HEK293 (cell line): Measurements from ENCODE around the gene MALAT1.

Experiments used
- CTCF ChIA-PET: fragments of 350-600 bp; formaldehyde crosslinking; extraction: SDS; loops from one replicate; lab custom pipeline; 2021; ENCODE audit warnings: antibody characterized with exemption; lab: Yijun Ruan, JAX
- POLR2A ChIA-PET: fragments of 300-600 bp; formaldehyde crosslinking; extraction: SDS; loops from one replicate; lab custom pipeline; 2020; ENCODE audit warnings: antibody characterized with exemption, inconsistent platforms; lab: Yijun Ruan, JAX
- H3K27ac ChIP-seq: fragments of 200-500 bp; sonication (Bioruptor generic); 2 replicates; pipeline ENCODE4 v1.5.1; 2014; ENCODE audit warnings: low read depth, low read length, control low read depth, inconsistent platforms; ENCODE audit errors: extremely low read depth
- H3K36me3 ChIP-seq, 2 experiments: fragments of 200-500 bp in 1 of 2; sonication (Bioruptor generic) in 1 of 2; 1 replicate in 1 of 2; 2 replicates in 1 of 2; pipeline ENCODE4 v1.5.1; 2014 to 2017; ENCODE audit warnings: inconsistent platforms in 2 of 2, low read length in 2 of 2; ENCODE audit not compliant: control insufficient read depth in 2 of 2, insufficient read depth in 1 of 2
- H3K4me1 ChIP-seq: fragments of 200-500 bp; sonication (Bioruptor generic); 2 replicates; pipeline ENCODE4 v1.5.1; 2014; ENCODE audit warnings: mild to moderate bottlenecking, low read length, inconsistent platforms; ENCODE audit not compliant: control insufficient read depth, insufficient read depth
- H3K4me3 ChIP-seq: 2 replicates; pipeline ENCODE4 v1.5.1; 2011; ENCODE audit warnings: low read depth, mild to moderate bottlenecking, control low read depth, low read length, moderate library complexity
- H3K9me3 ChIP-seq: fragments of 200-500 bp; sonication (Bioruptor generic); 2 replicates; pipeline ENCODE4 v1.5.1; 2014; ENCODE audit warnings: low read depth, low read length, inconsistent platforms; ENCODE audit not compliant: control insufficient read depth, insufficient read depth
- BCL11B ChIP-seq: fragments of 450-650 bp; formaldehyde crosslinking; IDR thresholded peaks from 2 replicates; pipeline ENCODE4 v1.5.1; 2016; ENCODE audit warnings: low read depth, missing biosample characterization, missing genetic modification characterization
- GLI2 ChIP-seq: fragments of 450-650 bp; formaldehyde crosslinking; IDR thresholded peaks from 2 replicates; pipeline ENCODE4; 2017; ENCODE audit warnings: missing biosample characterization, missing genetic modification characterization, low read depth, borderline replicate concordance
- GLI4 ChIP-seq: fragments of 450-650 bp; formaldehyde crosslinking; IDR thresholded peaks from 2 replicates; pipeline ENCODE4 v1.5.1; 2016; ENCODE audit warnings: missing biosample characterization, missing genetic modification characterization
- HOXD13 ChIP-seq: sonication (generic); formaldehyde crosslinking; IDR thresholded peaks from 2 replicates; pipeline ENCODE4 v1.8.0; 2022; ENCODE audit warnings: missing genetic modification reagents, borderline replicate concordance
- OVOL3 ChIP-seq: fragments of 450-650 bp; formaldehyde crosslinking; IDR thresholded peaks from 2 replicates; pipeline ENCODE4 v1.5.1; 2016; ENCODE audit warnings: missing biosample characterization, missing genetic modification characterization
- ZBTB17 ChIP-seq: fragments of 450-650 bp; formaldehyde crosslinking; IDR thresholded peaks from 2 replicates; pipeline ENCODE4 v1.5.1; 2016; ENCODE audit warnings: missing biosample characterization, missing genetic modification characterization
- ZBTB48 ChIP-seq: fragments of 450-650 bp; formaldehyde crosslinking; IDR thresholded peaks from 2 replicates; pipeline ENCODE4 v1.5.1; 2016; ENCODE audit warnings: missing biosample characterization, missing genetic modification characterization
- ZNF112 ChIP-seq: fragments of 450-650 bp; formaldehyde crosslinking; IDR thresholded peaks from 2 replicates; pipeline ENCODE4 v1.5.0; 2017; ENCODE audit warnings: missing biosample characterization, missing genetic modification characterization
- ZNF174 ChIP-seq: fragments of 450-650 bp; formaldehyde crosslinking; IDR thresholded peaks from 2 replicates; pipeline ENCODE4 v1.5.0; 2017; ENCODE audit warnings: missing biosample characterization, mild to moderate bottlenecking, missing genetic modification characterization
- ZNF335 ChIP-seq: fragments of 450-650 bp; formaldehyde crosslinking; conservative IDR thresholded peaks from 2 replicates; pipeline ENCODE4 v1.5.1; 2016; ENCODE audit warnings: missing biosample characterization, missing genetic modification characterization
- ZNF555 ChIP-seq: fragments of 450-650 bp; formaldehyde crosslinking; conservative IDR thresholded peaks from 2 replicates; pipeline ENCODE4 v1.5.1; 2017; ENCODE audit warnings: missing biosample characterization, mild to moderate bottlenecking, missing genetic modification characterization, inconsistent platforms
- ZNF600 ChIP-seq: fragments of 450-650 bp; formaldehyde crosslinking; IDR thresholded peaks from 2 replicates; pipeline ENCODE4 v1.5.1; 2016; ENCODE audit warnings: missing biosample characterization, missing genetic modification characterization
- ZNF629 ChIP-seq: fragments of 450-650 bp; formaldehyde crosslinking; IDR thresholded peaks from 2 replicates; pipeline ENCODE4 v1.5.1; 2017; ENCODE audit warnings: missing biosample characterization, missing genetic modification characterization
- ZNF660 ChIP-seq: fragments of 450-650 bp; IDR thresholded peaks from 2 replicates; pipeline ENCODE4 v1.5.1; 2018; ENCODE audit warnings: missing biosample characterization, mild to moderate bottlenecking, missing genetic modification characterization
- ZNF76 ChIP-seq: fragments of 450-650 bp; formaldehyde crosslinking; IDR thresholded peaks from 2 replicates; pipeline ENCODE4; 2016; ENCODE audit warnings: low read depth, missing biosample characterization, missing genetic modification characterization, borderline replicate concordance
- ZNF776 ChIP-seq: fragments of 450-650 bp; formaldehyde crosslinking; IDR thresholded peaks from 2 replicates; pipeline ENCODE4 v1.5.0; 2017; ENCODE audit warnings: missing biosample characterization, missing genetic modification characterization, borderline replicate concordance
- ZNF785 ChIP-seq: fragments of 450-650 bp; formaldehyde crosslinking; IDR thresholded peaks from 2 replicates; pipeline ENCODE4 v1.5.1; 2016; ENCODE audit warnings: missing biosample characterization, missing genetic modification characterization
- ZNF843 ChIP-seq: fragments of 450-650 bp; formaldehyde crosslinking; IDR thresholded peaks from 2 replicates; pipeline ENCODE4 v1.5.1; 2016; ENCODE audit warnings: missing biosample characterization, missing genetic modification characterization
- TF ChIP-seq, protein P1 (sequence below): fragments of 450-650 bp; formaldehyde crosslinking; IDR thresholded peaks from 2 replicates; pipeline ENCODE4 v1.5.1; 2016; ENCODE audit warnings: missing biosample characterization, missing genetic modification characterization
- TF ChIP-seq, protein P2 (sequence below): fragments of 450-650 bp; formaldehyde crosslinking; IDR thresholded peaks from 2 replicates; pipeline ENCODE4 v1.5.1; 2017; ENCODE audit warnings: missing biosample characterization, missing genetic modification characterization
- TF ChIP-seq, protein P3 (sequence below): fragments of 450-650 bp; formaldehyde crosslinking; IDR thresholded peaks from 2 replicates; pipeline ENCODE4 v1.5.1; 2016; ENCODE audit warnings: missing biosample characterization, missing genetic modification characterization, low read depth
- TF ChIP-seq, protein P4 (sequence below): IDR thresholded peaks from 2 replicates; pipeline ENCODE4 v1.6.1; 2011; ENCODE audit warnings: mild to moderate bottlenecking, low read depth, low read length, borderline replicate concordance
- TF ChIP-seq, protein P5 (sequence below): fragments of 450-650 bp; formaldehyde crosslinking; IDR thresholded peaks from 2 replicates; pipeline ENCODE4 v1.5.1; 2016; ENCODE audit warnings: missing biosample characterization, missing genetic modification characterization

Gene MALAT1

DNA sequence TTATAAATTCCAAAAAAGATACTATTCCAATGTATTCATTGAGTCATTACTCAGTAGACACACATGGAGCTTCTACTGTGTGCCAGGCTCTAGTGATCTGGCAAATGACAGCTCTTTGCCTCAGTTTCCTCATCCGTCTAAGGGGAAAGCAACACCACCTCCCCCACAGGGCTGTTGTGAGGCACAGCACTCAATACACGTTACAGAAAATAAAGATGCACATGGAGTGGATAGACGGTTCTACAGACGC, 6.5 kb upstream of the MALAT1 start:
- H3K27ac ChIP-seq, result peak overlapping the region; percentile 62
- TF ChIP-seq ZNF660 (tag by site-specific recombination) (no peak), ZBTB48 (tag by site-specific recombination) (no peak), OVOL3 (no peak), ZNF112 (tag by site-specific recombination) (no peak), ZNF785 (tag by site-specific recombination) (no peak), GLI4 (tag by site-specific recombination) (no peak), HOXD13 (CRISPR knock-in tag) (no peak), BCL11B (tag by site-specific recombination) (no peak), ZNF843 (tag by site-specific recombination) (no peak), ZNF555 (tag by site-specific recombination) (no peak)
- TF ChIP-seq, protein P1, sequence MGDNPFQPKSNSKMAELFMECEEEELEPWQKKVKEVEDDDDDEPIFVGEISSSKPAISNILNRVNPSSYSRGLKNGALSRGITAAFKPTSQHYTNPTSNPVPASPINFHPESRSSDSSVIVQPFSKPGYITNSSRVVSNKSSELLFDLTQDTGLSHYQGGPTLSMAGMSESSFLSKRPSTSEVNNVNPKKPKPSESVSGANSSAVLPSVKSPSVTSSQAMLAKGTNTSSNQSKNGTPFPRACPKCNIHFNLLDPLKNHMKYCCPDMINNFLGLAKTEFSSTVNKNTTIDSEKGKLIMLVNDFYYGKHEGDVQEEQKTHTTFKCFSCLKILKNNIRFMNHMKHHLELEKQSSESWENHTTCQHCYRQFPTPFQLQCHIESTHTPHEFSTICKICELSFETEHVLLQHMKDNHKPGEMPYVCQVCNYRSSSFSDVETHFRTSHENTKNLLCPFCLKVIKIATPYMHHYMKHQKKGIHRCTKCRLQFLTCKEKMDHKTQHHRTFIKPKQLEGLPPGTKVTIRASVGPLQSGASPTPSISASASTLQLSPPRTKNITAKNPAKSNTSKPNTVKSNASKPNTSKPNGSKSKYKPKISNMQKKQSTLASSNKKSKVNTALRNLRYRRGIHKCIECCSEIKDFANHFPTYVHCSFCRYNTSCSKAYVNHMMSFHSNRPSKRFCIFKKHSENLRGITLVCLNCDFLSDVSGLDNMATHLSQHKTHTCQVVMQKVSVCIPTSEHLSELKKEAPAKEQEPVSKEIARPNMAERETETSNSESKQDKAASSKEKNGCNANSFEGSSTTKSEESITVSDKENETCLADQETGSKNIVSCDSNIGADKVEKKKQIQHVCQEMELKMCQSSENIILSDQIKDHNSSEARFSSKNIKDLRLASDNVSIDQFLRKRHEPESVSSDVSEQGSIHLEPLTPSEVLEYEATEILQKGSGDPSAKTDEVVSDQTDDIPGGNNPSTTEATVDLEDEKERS (tag by site-specific recombination), result no peak
- TF ChIP-seq, protein P2, sequence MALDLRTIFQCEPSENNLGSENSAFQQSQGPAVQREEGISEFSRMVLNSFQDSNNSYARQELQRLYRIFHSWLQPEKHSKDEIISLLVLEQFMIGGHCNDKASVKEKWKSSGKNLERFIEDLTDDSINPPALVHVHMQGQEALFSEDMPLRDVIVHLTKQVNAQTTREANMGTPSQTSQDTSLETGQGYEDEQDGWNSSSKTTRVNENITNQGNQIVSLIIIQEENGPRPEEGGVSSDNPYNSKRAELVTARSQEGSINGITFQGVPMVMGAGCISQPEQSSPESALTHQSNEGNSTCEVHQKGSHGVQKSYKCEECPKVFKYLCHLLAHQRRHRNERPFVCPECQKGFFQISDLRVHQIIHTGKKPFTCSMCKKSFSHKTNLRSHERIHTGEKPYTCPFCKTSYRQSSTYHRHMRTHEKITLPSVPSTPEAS (tag by site-specific recombination), result no peak
- TF ChIP-seq, protein P3, sequence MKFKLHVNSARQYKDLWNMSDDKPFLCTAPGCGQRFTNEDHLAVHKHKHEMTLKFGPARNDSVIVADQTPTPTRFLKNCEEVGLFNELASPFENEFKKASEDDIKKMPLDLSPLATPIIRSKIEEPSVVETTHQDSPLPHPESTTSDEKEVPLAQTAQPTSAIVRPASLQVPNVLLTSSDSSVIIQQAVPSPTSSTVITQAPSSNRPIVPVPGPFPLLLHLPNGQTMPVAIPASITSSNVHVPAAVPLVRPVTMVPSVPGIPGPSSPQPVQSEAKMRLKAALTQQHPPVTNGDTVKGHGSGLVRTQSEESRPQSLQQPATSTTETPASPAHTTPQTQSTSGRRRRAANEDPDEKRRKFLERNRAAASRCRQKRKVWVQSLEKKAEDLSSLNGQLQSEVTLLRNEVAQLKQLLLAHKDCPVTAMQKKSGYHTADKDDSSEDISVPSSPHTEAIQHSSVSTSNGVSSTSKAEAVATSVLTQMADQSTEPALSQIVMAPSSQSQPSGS (tag by site-specific recombination), result no peak
- TF ChIP-seq, all 188 proteins: peak for 0
- Histone ChIP-seq H3K9me3 (no peaks in the 10 kb centered on the region), H3K4me3 (no peak overlapping the region), H3K36me3 (no peaks in the 10 kb centered on the region), H3K4me1 (peaks cover 34% of the 10 kb centered on the region)
- CTCF ChIA-PET, result interaction anchor here (0.5 to 1.4 kb wide), 6 partner anchors 13 to 126 kb away, joined by 3 to 8 read pairs (median 4); no protein-coding TSS in a partner anchor
- POLR2A ChIA-PET, result interaction anchor here (1.1 to 28.2 kb wide), 6 partner anchors 10 to 70 kb away, joined by 3 to 1129 read pairs (median 18); partner anchors contain the start of genes MALAT1 and NEAT1

DNA sequence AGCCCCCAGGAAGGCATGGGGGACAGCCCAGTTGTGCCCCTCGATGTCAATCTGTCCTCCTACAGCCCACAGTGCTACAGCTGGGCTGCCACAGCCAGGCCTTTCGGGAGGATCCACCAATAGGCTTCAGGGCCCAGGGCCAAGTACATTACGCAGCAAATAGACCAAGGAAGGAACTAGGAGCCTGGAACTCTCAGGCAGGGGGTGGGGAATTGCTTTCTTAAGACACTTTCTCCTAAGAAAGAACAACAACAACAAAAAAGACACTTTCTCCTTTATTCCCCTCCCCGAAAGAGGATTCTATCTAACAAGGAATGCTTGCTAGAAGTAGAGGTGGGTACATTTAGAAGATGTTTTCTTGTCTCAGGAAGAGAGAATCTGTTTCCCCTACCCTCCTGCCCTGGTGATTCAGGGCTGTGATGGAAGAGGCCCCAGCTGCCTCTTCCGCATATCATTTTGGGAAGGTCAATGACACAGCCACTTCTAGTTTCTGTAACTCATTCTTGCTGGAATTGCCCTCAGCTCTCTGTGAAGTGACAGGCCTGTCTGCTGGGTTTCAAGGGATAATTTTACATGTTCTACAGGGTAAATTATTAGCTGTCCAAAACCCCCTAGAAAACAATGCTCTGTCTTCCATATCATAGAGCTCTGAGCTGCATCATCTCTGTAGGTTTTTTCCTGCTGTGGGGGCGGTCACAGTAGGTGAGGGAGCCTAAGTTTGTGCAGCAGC, 6.0 kb upstream of the MALAT1 start:
- Histone ChIP-seq H3K4me3 (no peak overlapping the region), H3K36me3 (no peaks in the 10 kb centered on the region), H3K4me1 (peaks cover 34% of the 10 kb centered on the region), H3K27ac (peak overlapping the region; percentile 62), H3K9me3 (no peaks in the 10 kb centered on the region)
- CTCF ChIA-PET, result interaction anchor here (0.5 to 1.3 kb wide), 7 partner anchors 13 to 126 kb away, joined by 3 to 6 read pairs (median 4); no protein-coding TSS in a partner anchor
- POLR2A ChIA-PET, result interaction anchor here (0.7 to 28.2 kb wide), 7 partner anchors 10 to 70 kb away, joined by 3 to 1129 read pairs (median 5); partner anchors contain the start of genes MALAT1 and NEAT1
- TF ChIP-seq ZNF174 (no peak), ZNF335 (tag by site-specific recombination) (0 out of 2 replicates have a peak, but pooled peaks have one; percentile 22), ZNF76 (peak; percentile 63; the same call in 1 of the 2 replicates), ZNF629 (tag by site-specific recombination) (peak; percentile 55; the same call in 1 of the 2 replicates), ZBTB17 (peak; percentile 16; the same call in 1 of the 2 replicates), GLI2 (tag by site-specific recombination) (no peak), ZNF776 (no peak), ZNF600 (tag by site-specific recombination) (peak; percentile 93)
- TF ChIP-seq, protein P4, sequence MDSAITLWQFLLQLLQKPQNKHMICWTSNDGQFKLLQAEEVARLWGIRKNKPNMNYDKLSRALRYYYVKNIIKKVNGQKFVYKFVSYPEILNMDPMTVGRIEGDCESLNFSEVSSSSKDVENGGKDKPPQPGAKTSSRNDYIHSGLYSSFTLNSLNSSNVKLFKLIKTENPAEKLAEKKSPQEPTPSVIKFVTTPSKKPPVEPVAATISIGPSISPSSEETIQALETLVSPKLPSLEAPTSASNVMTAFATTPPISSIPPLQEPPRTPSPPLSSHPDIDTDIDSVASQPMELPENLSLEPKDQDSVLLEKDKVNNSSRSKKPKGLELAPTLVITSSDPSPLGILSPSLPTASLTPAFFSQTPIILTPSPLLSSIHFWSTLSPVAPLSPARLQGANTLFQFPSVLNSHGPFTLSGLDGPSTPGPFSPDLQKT, result no peak
- TF ChIP-seq, protein P5, sequence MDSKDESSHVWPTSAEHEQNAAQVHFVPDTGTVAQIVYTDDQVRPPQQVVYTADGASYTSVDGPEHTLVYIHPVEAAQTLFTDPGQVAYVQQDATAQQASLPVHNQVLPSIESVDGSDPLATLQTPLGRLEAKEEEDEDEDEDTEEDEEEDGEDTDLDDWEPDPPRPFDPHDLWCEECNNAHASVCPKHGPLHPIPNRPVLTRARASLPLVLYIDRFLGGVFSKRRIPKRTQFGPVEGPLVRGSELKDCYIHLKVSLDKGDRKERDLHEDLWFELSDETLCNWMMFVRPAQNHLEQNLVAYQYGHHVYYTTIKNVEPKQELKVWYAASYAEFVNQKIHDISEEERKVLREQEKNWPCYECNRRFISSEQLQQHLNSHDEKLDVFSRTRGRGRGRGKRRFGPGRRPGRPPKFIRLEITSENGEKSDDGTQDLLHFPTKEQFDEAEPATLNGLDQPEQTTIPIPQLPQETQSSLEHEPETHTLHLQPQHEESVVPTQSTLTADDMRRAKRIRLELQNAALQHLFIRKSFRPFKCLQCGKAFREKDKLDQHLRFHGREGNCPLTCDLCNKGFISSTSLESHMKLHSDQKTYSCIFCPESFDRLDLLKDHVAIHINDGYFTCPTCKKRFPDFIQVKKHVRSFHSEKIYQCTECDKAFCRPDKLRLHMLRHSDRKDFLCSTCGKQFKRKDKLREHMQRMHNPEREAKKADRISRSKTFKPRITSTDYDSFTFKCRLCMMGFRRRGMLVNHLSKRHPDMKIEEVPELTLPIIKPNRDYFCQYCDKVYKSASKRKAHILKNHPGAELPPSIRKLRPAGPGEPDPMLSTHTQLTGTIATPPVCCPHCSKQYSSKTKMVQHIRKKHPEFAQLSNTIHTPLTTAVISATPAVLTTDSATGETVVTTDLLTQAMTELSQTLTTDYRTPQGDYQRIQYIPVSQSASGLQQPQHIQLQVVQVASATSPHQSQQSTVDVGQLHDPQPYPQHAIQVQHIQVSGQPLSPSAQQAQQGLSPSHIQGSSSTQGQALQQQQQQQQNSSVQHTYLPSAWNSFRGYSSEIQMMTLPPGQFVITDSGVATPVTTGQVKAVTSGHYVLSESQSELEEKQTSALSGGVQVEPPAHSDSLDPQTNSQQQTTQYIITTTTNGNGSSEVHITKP (tag by site-specific recombination), result peak; percentile 99
